SU-DHL-6 (cell line): ENCODE data around the gene ALPK3.

ENCODE experiments used
- EZH2phosphoT487 ChIP-seq: fragments of 200-600 bp; sonication (generic), shearing (Covaris generic); conservative IDR thresholded peaks from 2 replicates; pipeline ENCODE4 v1.6.1; 2018; ENCODE audit warnings: mild to moderate bottlenecking, antibody characterized with exemption, low read length, moderate library complexity, mixed read lengths
- TF ChIP-seq, protein P1 (sequence below): fragments of 200-600 bp; sonication (generic); IDR thresholded peaks from one replicate; pipeline ENCODE4 v1.5.1; 2017; ENCODE audit warnings: antibody characterized with exemption, mild to moderate bottlenecking, low read length, moderate library complexity; ENCODE audit not compliant: insufficient read depth, poor library complexity, severe bottlenecking

DNA sequence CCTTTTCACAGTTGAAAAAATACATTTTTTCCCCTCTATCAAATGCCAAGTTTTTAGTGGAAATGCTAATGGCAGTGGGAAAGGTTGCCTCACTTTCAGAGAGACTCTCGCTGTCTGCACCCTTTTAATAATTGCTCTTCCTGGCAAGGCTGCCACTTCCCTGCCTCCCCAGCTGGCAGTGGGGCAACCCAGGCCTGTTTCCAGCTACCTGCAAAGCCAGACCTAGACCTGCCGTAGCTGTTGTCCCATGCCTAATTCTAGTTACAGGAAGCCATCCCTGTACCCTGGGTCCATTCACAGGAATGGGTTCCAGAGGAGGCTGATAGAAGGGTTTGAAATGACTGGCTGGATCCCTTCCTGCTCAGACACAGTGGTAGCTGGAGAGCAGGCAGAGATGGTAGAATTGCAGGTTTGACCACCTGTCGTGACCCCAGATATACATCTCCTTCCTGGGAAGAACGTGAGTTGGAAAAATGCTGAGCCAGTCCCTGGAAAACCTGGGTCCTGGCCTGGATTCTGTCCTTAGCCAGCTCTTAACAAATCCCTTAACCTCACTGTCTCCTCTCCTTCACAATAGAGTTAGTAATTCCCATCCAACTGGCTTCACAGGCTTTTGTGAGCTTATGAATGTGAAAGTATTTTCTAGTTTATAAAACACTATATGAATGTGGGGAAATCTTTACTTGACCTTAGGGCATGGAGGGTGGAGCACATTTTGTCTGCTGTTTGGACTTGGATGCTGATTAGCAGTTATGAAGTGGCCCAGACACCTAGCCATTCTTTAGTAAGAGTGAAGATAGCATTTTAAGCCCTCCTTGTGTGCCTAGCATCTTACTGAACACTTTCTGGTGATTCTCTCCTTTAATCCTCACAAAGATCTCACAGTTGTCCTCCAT, 12.9 kb upstream of the ALPK3 start:
- TF ChIP-seq, protein P1, sequence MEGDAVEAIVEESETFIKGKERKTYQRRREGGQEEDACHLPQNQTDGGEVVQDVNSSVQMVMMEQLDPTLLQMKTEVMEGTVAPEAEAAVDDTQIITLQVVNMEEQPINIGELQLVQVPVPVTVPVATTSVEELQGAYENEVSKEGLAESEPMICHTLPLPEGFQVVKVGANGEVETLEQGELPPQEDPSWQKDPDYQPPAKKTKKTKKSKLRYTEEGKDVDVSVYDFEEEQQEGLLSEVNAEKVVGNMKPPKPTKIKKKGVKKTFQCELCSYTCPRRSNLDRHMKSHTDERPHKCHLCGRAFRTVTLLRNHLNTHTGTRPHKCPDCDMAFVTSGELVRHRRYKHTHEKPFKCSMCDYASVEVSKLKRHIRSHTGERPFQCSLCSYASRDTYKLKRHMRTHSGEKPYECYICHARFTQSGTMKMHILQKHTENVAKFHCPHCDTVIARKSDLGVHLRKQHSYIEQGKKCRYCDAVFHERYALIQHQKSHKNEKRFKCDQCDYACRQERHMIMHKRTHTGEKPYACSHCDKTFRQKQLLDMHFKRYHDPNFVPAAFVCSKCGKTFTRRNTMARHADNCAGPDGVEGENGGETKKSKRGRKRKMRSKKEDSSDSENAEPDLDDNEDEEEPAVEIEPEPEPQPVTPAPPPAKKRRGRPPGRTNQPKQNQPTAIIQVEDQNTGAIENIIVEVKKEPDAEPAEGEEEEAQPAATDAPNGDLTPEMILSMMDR, result no peak
- TF ChIP-seq EZH2phosphoT487, result no peak
